ENCODE results near the gene IFNA4.
A peak's percentile ranks its signal among the peaks of the same experiment; 100 is the strongest.
"Not testable (repeated sequence)": the region's sequence is repeated elsewhere in the genome, so short reads cannot be mapped to it uniquely, and the experiment has no call there.

IFNA4 gene

DNA sequence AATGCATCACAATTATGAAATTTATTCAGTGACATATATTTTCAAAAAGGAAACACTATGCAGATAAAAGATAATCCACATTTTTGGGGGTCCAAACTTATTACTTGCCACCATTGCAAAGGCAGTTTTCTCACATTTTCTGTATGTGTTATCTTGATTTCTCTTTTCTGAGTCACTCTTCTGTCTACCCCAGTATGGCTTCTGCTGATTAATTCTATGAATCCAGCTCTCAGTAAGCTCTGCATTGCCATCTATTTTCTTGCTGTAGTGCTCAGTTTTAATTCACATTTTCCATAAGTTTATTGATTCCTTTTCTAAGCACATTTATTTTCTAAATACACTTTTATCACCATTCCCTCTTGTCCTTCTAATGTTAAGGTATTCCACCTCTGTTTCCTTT, 17.8 kb upstream of the IFNA4 start:
- Histone ChIP-seq H2AK5ac (ENCODE audit: low read length) (no peak overlapping the region), H3K79me2 (ENCODE audit: control insufficient read depth, insufficient read depth, low read length, poor library complexity) (no peaks in the 10 kb centered on the region), H4K8ac (ENCODE audit: low read depth, low read length) (no peak overlapping the region), H2BK5ac (ENCODE audit: low read depth, low read length, poor library complexity) (no peak overlapping the region), H3K14ac (ENCODE audit: low read length) (no peak overlapping the region), H3K27me3 (ENCODE audit: insufficient read depth, low read length) (no peaks in the 10 kb centered on the region), H3K4me2 (ENCODE audit: low read length) (no peak overlapping the region), H3K9ac (ENCODE audit: low read length) (no peak overlapping the region), H3K4me1 (ENCODE audit: control insufficient read depth in 1 of 2, insufficient read depth in 2 of 2, low read length in 2 of 2) (no peaks in the 10 kb centered on the region), H3K23ac (ENCODE audit: low read length) (no peak overlapping the region), H3K4me3 (ENCODE audit: low read depth, low read length) (no peak overlapping the region), H2AFZ (ENCODE audit: insufficient read depth, low read length, poor library complexity) (no peak overlapping the region), H4K91ac (ENCODE audit: low read depth, low read length) (no peak overlapping the region), H3K36me3 (ENCODE audit: control insufficient read depth in 1 of 2, insufficient read depth in 2 of 2, low read length in 2 of 2) (no peaks in the 10 kb centered on the region), H3K27ac (ENCODE audit: low read depth, low read length) (no peak overlapping the region), H3K79me1 (ENCODE audit: low read length) (no peaks in the 10 kb centered on the region), H2BK120ac (ENCODE audit: insufficient read depth, low read length, poor library complexity) (no peak overlapping the region), H2BK12ac (ENCODE audit: low read length) (no peak overlapping the region), H3K9me3 (ENCODE audit: insufficient read depth, low read depth, low read length) (no peaks in the 10 kb centered on the region), H4K12ac (ENCODE audit: low read depth, low read length) (no peak overlapping the region), H3K4ac (ENCODE audit: low read depth, low read length) (no peak overlapping the region), H3K18ac (ENCODE audit: low read length) (no peak overlapping the region)
- DNase-seq = no peak

DNA sequence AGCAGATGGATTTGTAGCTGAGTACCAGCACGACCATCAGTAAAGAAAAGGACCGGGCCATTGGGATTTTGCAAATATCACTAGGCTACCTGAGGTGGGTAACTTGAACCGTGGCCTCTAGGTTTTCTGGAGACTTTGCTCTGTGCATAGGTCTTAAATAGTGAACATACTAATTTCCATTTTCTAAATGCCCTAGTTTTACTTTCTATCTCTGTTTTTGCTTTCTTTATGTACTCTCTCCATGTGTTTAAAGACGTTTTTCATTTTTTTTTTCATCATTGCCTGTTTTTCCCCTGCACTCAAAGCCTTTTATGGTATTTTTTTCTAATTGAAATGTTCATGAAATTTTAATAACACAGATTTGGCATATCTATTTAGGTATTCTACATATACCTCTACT, 14.7 kb upstream of the IFNA4 start, which contains the start of gene IFNA7:
Gene IFNA7 (minus strand): TSS at position 101 of the 400 bp plus-strand sequence. CDS start 40 bp downstream, at position 61.
- not testable (repeated sequence) for H4K12ac ChIP-seq (ENCODE audit: low read depth, low read length); H3K14ac ChIP-seq (ENCODE audit: low read length)

DNA sequence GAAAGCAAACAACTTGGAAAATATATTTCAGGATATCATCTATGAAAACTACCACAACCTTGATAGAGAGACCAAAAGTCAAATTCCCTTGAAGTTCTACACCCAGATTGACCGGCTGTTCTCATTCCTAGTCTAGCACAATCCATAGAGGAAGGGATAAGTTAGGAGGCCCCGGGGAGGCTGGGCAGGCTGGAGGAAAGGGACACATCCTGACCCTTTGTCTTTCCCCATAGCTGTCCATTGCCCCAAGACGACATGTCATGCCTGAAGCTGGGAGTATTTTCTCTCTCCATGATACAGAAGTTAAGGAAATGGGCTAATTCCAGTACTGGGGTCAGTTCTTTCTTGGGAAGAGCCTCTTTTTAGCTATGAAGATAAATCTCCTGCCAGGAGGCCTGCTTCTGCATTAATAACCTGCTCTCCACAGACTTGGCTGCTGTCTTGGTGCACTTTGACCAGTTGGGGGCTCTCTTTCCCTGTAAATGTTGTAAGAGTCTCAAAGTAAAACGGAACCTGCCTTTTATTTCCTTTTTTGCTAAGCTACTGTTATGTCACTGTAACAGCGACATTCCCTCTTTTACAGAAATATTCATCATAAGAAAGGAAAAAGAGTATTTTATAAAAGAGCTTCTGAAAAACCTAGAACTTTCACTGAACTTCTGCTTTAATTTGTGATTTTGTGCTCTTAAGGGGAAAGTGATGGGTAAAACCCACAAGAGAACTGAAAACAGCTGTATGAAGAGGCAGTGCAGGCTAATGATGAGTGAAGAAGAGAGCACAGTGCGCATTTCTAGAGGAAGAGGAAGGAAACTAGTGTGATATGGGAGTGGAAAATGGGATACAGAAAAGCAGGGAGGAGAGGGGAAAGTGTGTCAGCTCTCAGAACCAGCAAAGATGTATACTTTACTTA, 7.7 kb upstream of the IFNA4 start:
- H3K4me2 ChIP-seq (ENCODE audit: low read length); H3K27ac ChIP-seq (ENCODE audit: low read depth, low read length); H4K12ac ChIP-seq (ENCODE audit: low read depth, low read length); H3K4ac ChIP-seq (ENCODE audit: low read depth, low read length); H2BK5ac ChIP-seq (ENCODE audit: low read depth, low read length, poor library complexity); H3K14ac ChIP-seq (ENCODE audit: low read length); H3K18ac ChIP-seq (ENCODE audit: low read length); H3K79me2 ChIP-seq (ENCODE audit: control insufficient read depth, insufficient read depth, low read length, poor library complexity); H2BK120ac ChIP-seq (ENCODE audit: insufficient read depth, low read length, poor library complexity); H3K9ac ChIP-seq (ENCODE audit: low read length); H3K23ac ChIP-seq (ENCODE audit: low read length); H2AFZ ChIP-seq (ENCODE audit: insufficient read depth, low read length, poor library complexity); H3K4me1 ChIP-seq (ENCODE audit: control insufficient read depth in 1 of 2, insufficient read depth in 2 of 2, low read length in 2 of 2); H3K4me3 ChIP-seq (ENCODE audit: low read depth, low read length); H3K79me1 ChIP-seq (ENCODE audit: low read length); H4K91ac ChIP-seq (ENCODE audit: low read depth, low read length); H3K36me3 ChIP-seq (ENCODE audit: control insufficient read depth in 1 of 2, insufficient read depth in 2 of 2, low read length in 2 of 2); H3K9me3 ChIP-seq (ENCODE audit: insufficient read depth, low read depth, low read length); H2BK12ac ChIP-seq (ENCODE audit: low read length); H3K27me3 ChIP-seq (ENCODE audit: insufficient read depth, low read length); H4K8ac ChIP-seq (ENCODE audit: low read depth, low read length); H2AK5ac ChIP-seq (ENCODE audit: low read length): not testable (repeated sequence)
- no CpG with 5 or more reads among the region's 6 CpGs for WGBS (ENCODE audit: extremely low coverage, insufficient coverage, insufficient read length)
- peak in 1 of 2 donors; percentile 52 for DNase-seq

More for the DNA sequence above, 14.7 kb upstream of the IFNA4 start, which contains the start of gene IFNA7:
- not testable (repeated sequence) for H3K4ac ChIP-seq (ENCODE audit: low read depth, low read length); H3K4me2 ChIP-seq (ENCODE audit: low read length); H2BK12ac ChIP-seq (ENCODE audit: low read length); H3K18ac ChIP-seq (ENCODE audit: low read length); H2AFZ ChIP-seq (ENCODE audit: insufficient read depth, low read length, poor library complexity); H3K27ac ChIP-seq (ENCODE audit: low read depth, low read length); H4K8ac ChIP-seq (ENCODE audit: low read depth, low read length); H2BK5ac ChIP-seq (ENCODE audit: low read depth, low read length, poor library complexity); H3K4me3 ChIP-seq (ENCODE audit: low read depth, low read length); H3K23ac ChIP-seq (ENCODE audit: low read length); H4K91ac ChIP-seq (ENCODE audit: low read depth, low read length); H3K9me3 ChIP-seq (ENCODE audit: insufficient read depth, low read depth, low read length); H2BK120ac ChIP-seq (ENCODE audit: insufficient read depth, low read length, poor library complexity); H3K79me1 ChIP-seq (ENCODE audit: low read length); H2AK5ac ChIP-seq (ENCODE audit: low read length); DNase-seq; H3K27me3 ChIP-seq (ENCODE audit: insufficient read depth, low read length); H3K36me3 ChIP-seq (ENCODE audit: control insufficient read depth in 1 of 2, insufficient read depth in 2 of 2, low read length in 2 of 2); H3K9ac ChIP-seq (ENCODE audit: low read length); H3K79me2 ChIP-seq (ENCODE audit: control insufficient read depth, insufficient read depth, low read length, poor library complexity); H3K4me1 ChIP-seq (ENCODE audit: control insufficient read depth in 1 of 2, insufficient read depth in 2 of 2, low read length in 2 of 2)
- WGBS (ENCODE audit: extremely low coverage, insufficient coverage, insufficient read length) = no CpG with 5 or more reads among the region's 4 CpGs

DNA sequence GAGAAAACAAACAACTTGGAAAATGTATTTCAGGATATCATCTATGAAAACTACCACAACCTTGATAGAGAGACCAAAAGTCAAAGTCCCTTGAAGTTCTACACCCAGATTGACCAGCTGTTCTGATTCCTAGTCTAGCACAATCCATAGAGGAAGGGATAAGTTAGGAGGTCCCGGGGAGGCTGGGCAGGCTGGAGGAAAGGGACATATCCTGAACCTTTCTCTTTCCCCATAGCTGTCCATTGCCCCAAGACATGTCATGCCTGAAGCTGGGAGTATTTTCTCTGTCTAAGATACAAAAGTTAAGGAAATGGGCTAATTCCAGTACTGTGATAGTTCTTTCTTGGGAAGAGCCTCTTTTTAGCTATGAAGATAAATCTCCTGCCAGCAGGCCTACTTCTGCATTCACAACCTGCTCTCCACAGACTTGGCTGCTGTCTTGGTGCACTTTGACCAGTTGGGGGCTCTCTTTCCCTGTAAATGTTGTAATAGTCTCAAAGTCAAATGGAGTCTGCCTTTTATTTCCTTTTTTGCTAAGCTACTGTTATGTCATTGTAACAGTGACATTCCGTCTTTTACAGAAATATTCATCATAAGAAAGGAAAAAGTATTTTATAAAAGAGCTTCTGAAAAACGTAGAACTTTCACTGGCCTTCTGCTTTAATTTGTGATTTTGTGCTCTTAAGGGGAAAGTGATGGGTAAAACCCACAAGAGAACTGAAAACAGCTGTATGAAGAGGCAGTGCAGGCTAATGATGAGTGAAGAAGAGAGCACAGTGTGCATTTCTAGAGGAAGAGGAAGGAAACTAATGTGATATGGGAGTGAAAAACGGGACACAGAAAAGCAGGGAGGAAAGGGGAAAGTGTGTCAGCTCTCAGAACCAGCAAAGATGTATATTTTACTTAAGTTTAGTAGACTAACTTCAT, 4.3 kb downstream of the IFNA4 start:
- DNase-seq = peak; percentile 6 to 42
- not testable (repeated sequence) for H3K14ac ChIP-seq (ENCODE audit: low read length); H2BK120ac ChIP-seq (ENCODE audit: insufficient read depth, low read length, poor library complexity); H4K91ac ChIP-seq (ENCODE audit: low read depth, low read length); H2AK5ac ChIP-seq (ENCODE audit: low read length); H2AFZ ChIP-seq (ENCODE audit: insufficient read depth, low read length, poor library complexity); H3K79me1 ChIP-seq (ENCODE audit: low read length); H3K27ac ChIP-seq (ENCODE audit: low read depth, low read length); H3K23ac ChIP-seq (ENCODE audit: low read length); H3K27me3 ChIP-seq (ENCODE audit: insufficient read depth, low read length); H3K9me3 ChIP-seq (ENCODE audit: insufficient read depth, low read depth, low read length); H2BK12ac ChIP-seq (ENCODE audit: low read length); H3K9ac ChIP-seq (ENCODE audit: low read length); H4K12ac ChIP-seq (ENCODE audit: low read depth, low read length); H3K4me3 ChIP-seq (ENCODE audit: low read depth, low read length); H3K4me1 ChIP-seq (ENCODE audit: control insufficient read depth in 1 of 2, insufficient read depth in 2 of 2, low read length in 2 of 2); H4K8ac ChIP-seq (ENCODE audit: low read depth, low read length); H3K4me2 ChIP-seq (ENCODE audit: low read length); H3K79me2 ChIP-seq (ENCODE audit: control insufficient read depth, insufficient read depth, low read length, poor library complexity); H3K36me3 ChIP-seq (ENCODE audit: control insufficient read depth in 1 of 2, insufficient read depth in 2 of 2, low read length in 2 of 2); H3K4ac ChIP-seq (ENCODE audit: low read depth, low read length); H2BK5ac ChIP-seq (ENCODE audit: low read depth, low read length, poor library complexity); H3K18ac ChIP-seq (ENCODE audit: low read length)
- no CpG with 5 or more reads among the region's 4 CpGs for WGBS (ENCODE audit: extremely low coverage, insufficient coverage, insufficient read length)
